Neural cell (in vitro differentiated cells): Measurements from ENCODE around the gene SLC13A5. TPM values are rescaled to one million over a fixed set of nuclear protein-coding genes. Genes with fewer than 3 reads are reported as not detected.

Experiments used
- H2AFZ ChIP-seq: fragments of 200-600, 300-800 bp; sonication (generic), shearing (Covaris generic); 2 replicates; pipeline ENCODE4 v1.6.0; 2014; ENCODE audit warnings: low read depth, mild to moderate bottlenecking, antibody characterized with exemption, low read length, moderate library complexity
- H3F3A ChIP-seq: fragments of 200-600 bp; shearing (Covaris generic); 2 replicates; pipeline ENCODE4 v1.6.1; 2016; ENCODE audit warnings: mild to moderate bottlenecking, moderate library complexity, mixed read lengths, antibody characterized with exemption, low read length; ENCODE audit not compliant: insufficient read depth, poor library complexity, severe bottlenecking
- H3K27ac ChIP-seq: fragments of 200-600, 300-800 bp; sonication (generic), shearing (Covaris generic); 2 replicates; pipeline ENCODE4 v1.5.1; 2014; ENCODE audit warnings: mild to moderate bottlenecking, low read length, moderate library complexity
- H3K27me3 ChIP-seq: fragments of 300-800, 200-600 bp; sonication (generic), shearing (Covaris generic); 2 replicates; pipeline ENCODE4 v1.6.0; 2014; ENCODE audit warnings: mild to moderate bottlenecking, low read depth, low read length, moderate library complexity; ENCODE audit not compliant: insufficient read depth
- H3K36me3 ChIP-seq: fragments of 300-800, 200-600 bp; sonication (generic), shearing (Covaris generic); 2 replicates; pipeline ENCODE4 v1.5.1; 2014; ENCODE audit warnings: mild to moderate bottlenecking, antibody characterized with exemption, low read length, moderate library complexity; ENCODE audit not compliant: insufficient read depth
- H3K4me2 ChIP-seq: fragments of 300-800, 200-600 bp; sonication (generic), shearing (Covaris generic); 2 replicates; pipeline ENCODE4 v1.6.0; 2014; ENCODE audit warnings: mild to moderate bottlenecking, low read length
- H3K4me3 ChIP-seq: fragments of 300-800, 200-600 bp; sonication (generic), shearing (Covaris generic); 2 replicates; pipeline ENCODE4 v1.5.1; 2014; ENCODE audit warnings: mild to moderate bottlenecking, low read length, moderate library complexity
- H3K79me2 ChIP-seq: fragments of 200-600 bp; shearing (Covaris generic); replicated peaks from 2 replicates; pipeline ENCODE4 v1.6.0; 2014; ENCODE audit warnings: mild to moderate bottlenecking, low read length, moderate library complexity; ENCODE audit not compliant: insufficient read depth
- H3K9ac ChIP-seq: fragments of 300-800, 200-600 bp; sonication (generic), shearing (Covaris generic); 2 replicates; pipeline ENCODE4 v1.6.1; 2016; ENCODE audit warnings: mild to moderate bottlenecking, low read length, mixed read lengths
- H3K9me2 ChIP-seq: fragments of 200-600 bp; shearing (Covaris generic); 2 replicates; pipeline ENCODE4 v1.6.1; 2016; ENCODE audit warnings: mild to moderate bottlenecking, low read length, mixed read lengths; ENCODE audit not compliant: insufficient read depth
- H3K9me3 ChIP-seq: fragments of 200-600, 300-800 bp; sonication (generic), shearing (Covaris generic); 2 replicates; pipeline ENCODE4 v1.6.1; 2016; ENCODE audit warnings: mild to moderate bottlenecking, mixed run types, low read length, moderate library complexity, mixed read lengths
- H4K20me1 ChIP-seq: fragments of 200-600 bp; shearing (Covaris generic); 2 replicates; pipeline ENCODE4 v1.6.1; 2016; ENCODE audit warnings: mild to moderate bottlenecking, mixed run types; ENCODE audit not compliant: insufficient read depth
- EP300 ChIP-seq: fragments of 450-650 bp; conservative IDR thresholded peaks from 2 replicates; pipeline ENCODE4 v1.6.1; 2014; ENCODE audit warnings: antibody characterized with exemption, mild to moderate bottlenecking, moderate library complexity; ENCODE audit not compliant: poor library complexity, severe bottlenecking
- EZH2 ChIP-seq: fragments of 200-600, 300-800 bp; shearing (Covaris generic), sonication (generic); IDR thresholded peaks from 2 replicates; pipeline ENCODE4 v1.6.1; 2014; ENCODE audit warnings: antibody characterized with exemption, low read length, borderline replicate concordance, mild to moderate bottlenecking; ENCODE audit not compliant: insufficient read depth, poor library complexity, severe bottlenecking
- MXI1 ChIP-seq: fragments of 450-650 bp; conservative IDR thresholded peaks from 2 replicates; pipeline ENCODE4 v1.6.1; 2014; ENCODE audit warnings: antibody characterized with exemption, mild to moderate bottlenecking; ENCODE audit not compliant: poor library complexity, severe bottlenecking
- POLR2AphosphoS5 ChIP-seq: IDR thresholded peaks from 2 replicates; pipeline ENCODE4 v1.6.1; 2012
- RAD21 ChIP-seq: fragments of 450-650 bp; conservative IDR thresholded peaks from 2 replicates; pipeline ENCODE4 v1.6.1; 2014; ENCODE audit warnings: antibody characterized with exemption, mild to moderate bottlenecking, moderate library complexity
- SMC3 ChIP-seq: fragments of 450-650 bp; conservative IDR thresholded peaks from 2 replicates; pipeline ENCODE4 v1.6.1; 2014; ENCODE audit warnings: antibody characterized with exemption, mild to moderate bottlenecking, moderate library complexity; ENCODE audit not compliant: poor library complexity
- TAF1 ChIP-seq: IDR thresholded peaks from 2 replicates; pipeline ENCODE4 v1.6.1; 2012; ENCODE audit warnings: low read depth
- polyA plus RNA-seq: library from polyadenylated mRNA; depleted of rRNA; stranded (reverse); fragments of >200 nt; gene quantifications from 2 replicates; pipeline ENCODE4 v1.2.3, GENCODE V29; 2014
- TF ChIP-seq, protein P1 (sequence below): IDR thresholded peaks from 2 replicates; pipeline ENCODE4 v1.6.1; 2012; ENCODE audit warnings: borderline replicate concordance
- TF ChIP-seq, protein P2 (sequence below): fragments of 450-650 bp; IDR thresholded peaks from 2 replicates; pipeline ENCODE4 v1.5.1; 2014; ENCODE audit warnings: antibody characterized with exemption, mild to moderate bottlenecking, moderate library complexity; ENCODE audit not compliant: poor library complexity, severe bottlenecking

SLC13A5 gene
- polyA plus RNA-seq, 1 donor from 2014 or later = not detected

DNA sequence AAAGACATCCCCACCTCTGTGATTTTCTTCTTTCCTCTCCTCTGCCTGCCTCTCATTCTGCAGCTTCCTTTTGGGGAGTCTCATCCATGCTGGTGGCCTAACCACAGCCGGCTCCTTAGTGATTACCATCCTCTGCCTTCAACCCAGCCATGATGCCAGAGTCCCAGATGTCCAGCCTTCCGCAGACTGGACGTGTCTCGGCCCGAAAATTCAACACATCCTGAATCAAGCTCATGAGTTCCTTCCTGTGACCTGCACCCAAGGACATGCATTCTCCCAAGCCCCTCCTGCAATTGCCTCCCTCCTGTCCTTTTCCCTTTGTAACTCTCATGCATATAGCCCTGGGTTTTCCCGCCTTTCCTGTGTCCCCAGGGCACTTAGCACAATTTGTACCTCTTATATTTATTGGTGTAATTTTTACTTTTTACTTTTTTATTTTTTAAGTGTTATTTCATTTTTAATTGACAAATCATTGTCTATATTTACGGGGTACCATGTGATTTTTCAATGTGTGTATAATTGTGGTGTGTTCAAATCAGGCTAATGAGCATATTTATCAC lies 1.2 kb upstream of the SLC13A5 start:
- Histone ChIP-seq H3K79me2 (no peaks in the 10 kb centered on the region), H3K9me2 (no peaks in the 10 kb centered on the region), H3K27ac (no peak overlapping the region), H2AFZ (no peak overlapping the region), H3K9ac (no peak overlapping the region), H3K9me3 (peaks cover 6% of the 10 kb centered on the region), H4K20me1 (no peaks in the 10 kb centered on the region), H3K36me3 (no peaks in the 10 kb centered on the region), H3K4me3 (peak overlapping the region; percentile 60), H3K27me3 (peaks cover 34% of the 10 kb centered on the region), H3F3A (no peaks in the 10 kb centered on the region), H3K4me2 (no peak overlapping the region)
- TF ChIP-seq EZH2 (no peak), EP300 (no peak), TAF1 (no peak), MXI1 (no peak), RAD21 (no peak), SMC3 (no peak), POLR2AphosphoS5 (no peak)
- TF ChIP-seq, protein P1, sequence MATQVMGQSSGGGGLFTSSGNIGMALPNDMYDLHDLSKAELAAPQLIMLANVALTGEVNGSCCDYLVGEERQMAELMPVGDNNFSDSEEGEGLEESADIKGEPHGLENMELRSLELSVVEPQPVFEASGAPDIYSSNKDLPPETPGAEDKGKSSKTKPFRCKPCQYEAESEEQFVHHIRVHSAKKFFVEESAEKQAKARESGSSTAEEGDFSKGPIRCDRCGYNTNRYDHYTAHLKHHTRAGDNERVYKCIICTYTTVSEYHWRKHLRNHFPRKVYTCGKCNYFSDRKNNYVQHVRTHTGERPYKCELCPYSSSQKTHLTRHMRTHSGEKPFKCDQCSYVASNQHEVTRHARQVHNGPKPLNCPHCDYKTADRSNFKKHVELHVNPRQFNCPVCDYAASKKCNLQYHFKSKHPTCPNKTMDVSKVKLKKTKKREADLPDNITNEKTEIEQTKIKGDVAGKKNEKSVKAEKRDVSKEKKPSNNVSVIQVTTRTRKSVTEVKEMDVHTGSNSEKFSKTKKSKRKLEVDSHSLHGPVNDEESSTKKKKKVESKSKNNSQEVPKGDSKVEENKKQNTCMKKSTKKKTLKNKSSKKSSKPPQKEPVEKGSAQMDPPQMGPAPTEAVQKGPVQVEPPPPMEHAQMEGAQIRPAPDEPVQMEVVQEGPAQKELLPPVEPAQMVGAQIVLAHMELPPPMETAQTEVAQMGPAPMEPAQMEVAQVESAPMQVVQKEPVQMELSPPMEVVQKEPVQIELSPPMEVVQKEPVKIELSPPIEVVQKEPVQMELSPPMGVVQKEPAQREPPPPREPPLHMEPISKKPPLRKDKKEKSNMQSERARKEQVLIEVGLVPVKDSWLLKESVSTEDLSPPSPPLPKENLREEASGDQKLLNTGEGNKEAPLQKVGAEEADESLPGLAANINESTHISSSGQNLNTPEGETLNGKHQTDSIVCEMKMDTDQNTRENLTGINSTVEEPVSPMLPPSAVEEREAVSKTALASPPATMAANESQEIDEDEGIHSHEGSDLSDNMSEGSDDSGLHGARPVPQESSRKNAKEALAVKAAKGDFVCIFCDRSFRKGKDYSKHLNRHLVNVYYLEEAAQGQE = no peak
- TF ChIP-seq, protein P2, sequence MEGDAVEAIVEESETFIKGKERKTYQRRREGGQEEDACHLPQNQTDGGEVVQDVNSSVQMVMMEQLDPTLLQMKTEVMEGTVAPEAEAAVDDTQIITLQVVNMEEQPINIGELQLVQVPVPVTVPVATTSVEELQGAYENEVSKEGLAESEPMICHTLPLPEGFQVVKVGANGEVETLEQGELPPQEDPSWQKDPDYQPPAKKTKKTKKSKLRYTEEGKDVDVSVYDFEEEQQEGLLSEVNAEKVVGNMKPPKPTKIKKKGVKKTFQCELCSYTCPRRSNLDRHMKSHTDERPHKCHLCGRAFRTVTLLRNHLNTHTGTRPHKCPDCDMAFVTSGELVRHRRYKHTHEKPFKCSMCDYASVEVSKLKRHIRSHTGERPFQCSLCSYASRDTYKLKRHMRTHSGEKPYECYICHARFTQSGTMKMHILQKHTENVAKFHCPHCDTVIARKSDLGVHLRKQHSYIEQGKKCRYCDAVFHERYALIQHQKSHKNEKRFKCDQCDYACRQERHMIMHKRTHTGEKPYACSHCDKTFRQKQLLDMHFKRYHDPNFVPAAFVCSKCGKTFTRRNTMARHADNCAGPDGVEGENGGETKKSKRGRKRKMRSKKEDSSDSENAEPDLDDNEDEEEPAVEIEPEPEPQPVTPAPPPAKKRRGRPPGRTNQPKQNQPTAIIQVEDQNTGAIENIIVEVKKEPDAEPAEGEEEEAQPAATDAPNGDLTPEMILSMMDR = no peak

DNA sequence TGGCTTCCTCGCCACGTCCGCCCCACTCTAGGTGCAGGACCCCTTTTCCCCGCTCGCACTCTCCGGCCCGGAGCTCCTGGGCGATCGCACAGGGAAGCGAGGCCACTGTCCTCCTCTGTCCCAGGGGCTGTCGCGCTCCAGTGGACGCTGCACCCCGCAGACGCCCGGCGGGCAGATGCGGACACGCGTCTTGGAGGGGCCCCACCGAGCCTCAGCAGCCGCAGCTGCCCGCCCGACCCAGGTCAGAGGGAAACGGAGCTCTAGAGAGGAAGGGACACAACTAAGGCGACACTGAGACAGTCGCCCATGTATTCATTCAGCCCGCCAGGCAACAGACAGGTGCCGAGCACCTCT lies 726 bp upstream of the SLC13A5 start:
- Histone ChIP-seq H3K36me3 (no peaks in the 10 kb centered on the region), H3K4me3 (peak overlapping the region; percentile 60), H3K9ac (no peak overlapping the region), H3K79me2 (no peaks in the 10 kb centered on the region), H4K20me1 (no peaks in the 10 kb centered on the region), H3K4me2 (no peak overlapping the region), H2AFZ (no peak overlapping the region), H3K27ac (no peak overlapping the region), H3K27me3 (peaks cover 34% of the 10 kb centered on the region), H3F3A (no peaks in the 10 kb centered on the region), H3K9me3 (peaks cover 6% of the 10 kb centered on the region), H3K9me2 (no peaks in the 10 kb centered on the region)
- TF ChIP-seq POLR2AphosphoS5 (no peak), SMC3 (no peak), EZH2 (no peak), RAD21 (no peak)
- TF ChIP-seq, protein P2 = no peak
- TF ChIP-seq, protein P1 = no peak
